ENCODE measurements around the gene LGALS7.
"Not testable (repeated sequence)": the region's sequence is repeated elsewhere in the genome, so short reads cannot be mapped to it uniquely, and the experiment has no call there.

DNA sequence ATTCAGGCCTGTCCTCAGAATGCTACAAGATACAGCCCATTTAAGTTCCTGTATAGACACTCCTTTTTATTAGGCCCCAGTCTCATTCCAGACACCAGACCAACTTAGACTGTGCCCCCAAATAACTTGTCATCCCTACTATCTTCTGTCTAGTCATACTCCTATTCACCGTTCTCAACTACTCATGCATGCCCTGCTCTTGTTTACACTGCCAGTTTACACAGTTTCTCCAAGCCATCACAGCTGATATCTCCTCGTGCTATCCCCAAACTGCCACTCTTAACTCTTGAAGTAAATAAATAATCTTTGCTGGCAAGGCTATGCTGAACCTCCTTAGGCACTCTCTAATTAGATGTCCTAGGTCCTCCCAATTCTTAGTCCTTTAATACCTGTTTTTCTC is 19.1 kb downstream of the LGALS7 start:
- TF ChIP-seq FOXK2 (IDR thresholded peaks at IDR 0.05); POLR2A (IDR thresholded peaks at IDR 0.05; ENCODE audit: low read depth, low read length); STAT3 (IDR thresholded peaks at IDR 0.05; ENCODE audit: low read depth, low read length); POLR2AphosphoS5 (IDR thresholded peaks at IDR 0.05; ENCODE audit: low read length); TBL1XR1 (IDR thresholded peaks at IDR 0.05; ENCODE audit: low read depth, low read length); EP300 (IDR thresholded peaks at IDR 0.05; ENCODE audit: borderline replicate concordance in 1 of 2, control insufficient read depth in 1 of 2, low read depth in 2 of 2, low read length in 2 of 2); EZH2 (IDR thresholded peaks at IDR 0.05; ENCODE audit: borderline replicate concordance, control insufficient read depth, low read depth, low read length); RAD21 (IDR thresholded peaks at IDR 0.05; ENCODE audit: insufficient read depth, low read depth, low read length); SP1 (IDR thresholded peaks at IDR 0.05; ENCODE audit: low read depth, low read length): not testable (repeated sequence)
- TF ChIP-seq, protein P1, sequence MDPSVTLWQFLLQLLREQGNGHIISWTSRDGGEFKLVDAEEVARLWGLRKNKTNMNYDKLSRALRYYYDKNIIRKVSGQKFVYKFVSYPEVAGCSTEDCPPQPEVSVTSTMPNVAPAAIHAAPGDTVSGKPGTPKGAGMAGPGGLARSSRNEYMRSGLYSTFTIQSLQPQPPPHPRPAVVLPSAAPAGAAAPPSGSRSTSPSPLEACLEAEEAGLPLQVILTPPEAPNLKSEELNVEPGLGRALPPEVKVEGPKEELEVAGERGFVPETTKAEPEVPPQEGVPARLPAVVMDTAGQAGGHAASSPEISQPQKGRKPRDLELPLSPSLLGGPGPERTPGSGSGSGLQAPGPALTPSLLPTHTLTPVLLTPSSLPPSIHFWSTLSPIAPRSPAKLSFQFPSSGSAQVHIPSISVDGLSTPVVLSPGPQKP (IDR thresholded peaks at IDR 0.05; ENCODE audit: low read depth, low read length), result not testable (repeated sequence)
- TF ChIP-seq, protein P2, sequence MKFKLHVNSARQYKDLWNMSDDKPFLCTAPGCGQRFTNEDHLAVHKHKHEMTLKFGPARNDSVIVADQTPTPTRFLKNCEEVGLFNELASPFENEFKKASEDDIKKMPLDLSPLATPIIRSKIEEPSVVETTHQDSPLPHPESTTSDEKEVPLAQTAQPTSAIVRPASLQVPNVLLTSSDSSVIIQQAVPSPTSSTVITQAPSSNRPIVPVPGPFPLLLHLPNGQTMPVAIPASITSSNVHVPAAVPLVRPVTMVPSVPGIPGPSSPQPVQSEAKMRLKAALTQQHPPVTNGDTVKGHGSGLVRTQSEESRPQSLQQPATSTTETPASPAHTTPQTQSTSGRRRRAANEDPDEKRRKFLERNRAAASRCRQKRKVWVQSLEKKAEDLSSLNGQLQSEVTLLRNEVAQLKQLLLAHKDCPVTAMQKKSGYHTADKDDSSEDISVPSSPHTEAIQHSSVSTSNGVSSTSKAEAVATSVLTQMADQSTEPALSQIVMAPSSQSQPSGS (IDR thresholded peaks at IDR 0.05; ENCODE audit: low read length), result not testable (repeated sequence)
- TF ChIP-seq, protein P3, sequence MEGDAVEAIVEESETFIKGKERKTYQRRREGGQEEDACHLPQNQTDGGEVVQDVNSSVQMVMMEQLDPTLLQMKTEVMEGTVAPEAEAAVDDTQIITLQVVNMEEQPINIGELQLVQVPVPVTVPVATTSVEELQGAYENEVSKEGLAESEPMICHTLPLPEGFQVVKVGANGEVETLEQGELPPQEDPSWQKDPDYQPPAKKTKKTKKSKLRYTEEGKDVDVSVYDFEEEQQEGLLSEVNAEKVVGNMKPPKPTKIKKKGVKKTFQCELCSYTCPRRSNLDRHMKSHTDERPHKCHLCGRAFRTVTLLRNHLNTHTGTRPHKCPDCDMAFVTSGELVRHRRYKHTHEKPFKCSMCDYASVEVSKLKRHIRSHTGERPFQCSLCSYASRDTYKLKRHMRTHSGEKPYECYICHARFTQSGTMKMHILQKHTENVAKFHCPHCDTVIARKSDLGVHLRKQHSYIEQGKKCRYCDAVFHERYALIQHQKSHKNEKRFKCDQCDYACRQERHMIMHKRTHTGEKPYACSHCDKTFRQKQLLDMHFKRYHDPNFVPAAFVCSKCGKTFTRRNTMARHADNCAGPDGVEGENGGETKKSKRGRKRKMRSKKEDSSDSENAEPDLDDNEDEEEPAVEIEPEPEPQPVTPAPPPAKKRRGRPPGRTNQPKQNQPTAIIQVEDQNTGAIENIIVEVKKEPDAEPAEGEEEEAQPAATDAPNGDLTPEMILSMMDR (IDR thresholded peaks at IDR 0.05 in 2 of 3, conservative IDR thresholded peaks at IDR 0.05 in 1 of 3; ENCODE audit: control insufficient read depth in 2 of 3, extremely low read depth in 1 of 3, insufficient read depth in 1 of 3, low read depth in 3 of 3, low read length in 3 of 3), result not testable (repeated sequence)
- TF ChIP-seq, protein P4, sequence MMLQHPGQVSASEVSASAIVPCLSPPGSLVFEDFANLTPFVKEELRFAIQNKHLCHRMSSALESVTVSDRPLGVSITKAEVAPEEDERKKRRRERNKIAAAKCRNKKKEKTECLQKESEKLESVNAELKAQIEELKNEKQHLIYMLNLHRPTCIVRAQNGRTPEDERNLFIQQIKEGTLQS (IDR thresholded peaks at IDR 0.05; ENCODE audit: borderline replicate concordance, extremely low read depth, low read depth, low read length), result not testable (repeated sequence)
- TF ChIP-seq, protein P5, sequence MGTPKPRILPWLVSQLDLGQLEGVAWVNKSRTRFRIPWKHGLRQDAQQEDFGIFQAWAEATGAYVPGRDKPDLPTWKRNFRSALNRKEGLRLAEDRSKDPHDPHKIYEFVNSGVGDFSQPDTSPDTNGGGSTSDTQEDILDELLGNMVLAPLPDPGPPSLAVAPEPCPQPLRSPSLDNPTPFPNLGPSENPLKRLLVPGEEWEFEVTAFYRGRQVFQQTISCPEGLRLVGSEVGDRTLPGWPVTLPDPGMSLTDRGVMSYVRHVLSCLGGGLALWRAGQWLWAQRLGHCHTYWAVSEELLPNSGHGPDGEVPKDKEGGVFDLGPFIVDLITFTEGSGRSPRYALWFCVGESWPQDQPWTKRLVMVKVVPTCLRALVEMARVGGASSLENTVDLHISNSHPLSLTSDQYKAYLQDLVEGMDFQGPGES (IDR thresholded peaks at IDR 0.05), result not testable (repeated sequence)
